ENCODE data around the gene TNFAIP8. TPM values are rescaled to one million over a fixed set of nuclear protein-coding genes. Genes with fewer than 3 reads are reported as not detected.

The TNFAIP8 gene
- total and polyA plus RNA-seq, 2 experiments from 2014 or later: 10.6 to 29.2 TPM

- TF ChIP-seq ZNF462 (CRISPR knock-in tag; IDR thresholded peaks at IDR 0.05) (no peak), NANOG (IDR thresholded peaks at IDR 0.05; ENCODE audit: borderline replicate concordance) (no peak), CREB1 (CRISPR knock-in tag; IDR thresholded peaks at IDR 0.05; ENCODE audit: low read depth) (no peak), CTCF (conservative IDR thresholded peaks at IDR 0.05; ENCODE audit: low read depth in 2 of 2) (no peak), ETS1 (IDR thresholded peaks at IDR 0.05) (no peak)
These were observed 27.2 kb downstream of the TNFAIP8 start (continued) for GRCh38 chr5:119383008-119383407.

GRCh38 chr5:119385136-119385535 lies 29.3 kb downstream of the TNFAIP8 start:
- Histone ChIP-seq H3K4me2 (no peak overlapping the region), H4K20me1 (replicated peaks; ENCODE audit: insufficient read depth) (no peaks in the 10 kb centered on the region), H3K79me2 (replicated peaks; ENCODE audit: insufficient read depth) (no peaks in the 10 kb centered on the region; the same call in 1 of the 2 replicates), H3K4me1 (ENCODE audit: insufficient read depth) (peaks cover 20% of the 10 kb centered on the region), H3K9me2 (ENCODE audit: insufficient read depth) (no peaks in the 10 kb centered on the region), H3K27ac (ENCODE audit: low read depth) (no peak overlapping the region), H3K4me3 (no peak overlapping the region), H3K36me3 (ENCODE audit: insufficient read depth) (no peaks in the 10 kb centered on the region), H2AFZ (no peak overlapping the region), H3F3A (replicated peaks; ENCODE audit: low read depth) (no peaks in the 10 kb centered on the region), H3K27me3 (ENCODE audit: insufficient read depth) (no peaks in the 10 kb centered on the region)
- no peaks in the 10 kb centered on the region for H3K27me3 Mint-ChIP-seq (ENCODE audit: insufficient read depth, low read depth, poor library complexity)
- ATAC-seq: no peak
- H3K9me3 Mint-ChIP-seq: no peaks in the 10 kb centered on the region
- H3K36me3 Mint-ChIP-seq (ENCODE audit: low read depth): no peaks in the 10 kb centered on the region
- DNase-seq (ENCODE audit: low spot score): no peak
- H3K4me3 Mint-ChIP-seq: no peak overlapping the region
- H3K4me1 Mint-ChIP-seq: peaks cover 31% of the 10 kb centered on the region
- H3K27ac Mint-ChIP-seq: 0 out of 2 replicates have a peak overlapping the region, but pooled peaks have one; percentile 39
- TF ChIP-seq STAT1 (IDR thresholded peaks at IDR 0.05; ENCODE audit: unreplicated experiment): no peak
- TF ChIP-seq NANOG (IDR thresholded peaks at IDR 0.05; ENCODE audit: borderline replicate concordance): no peak
- TF ChIP-seq ZNF114 (CRISPR knock-in tag; IDR thresholded peaks at IDR 0.05): no peak
- TF ChIP-seq EZH2phosphoT487 (IDR thresholded peaks at IDR 0.05; ENCODE audit: unreplicated experiment): no peak
- no peak for TF ChIP-seq ETS1 (IDR thresholded peaks at IDR 0.05)
- no peak for TF ChIP-seq CTCF (conservative IDR thresholded peaks at IDR 0.05; ENCODE audit: low read depth in 2 of 2)

All from GM23338 (cell line).